ENCODE measurements around the gene SLC12A3. TPM values are rescaled to one million over a fixed set of nuclear protein-coding genes. Genes with fewer than 3 reads are reported as not detected.

Gene SLC12A3, protein sequence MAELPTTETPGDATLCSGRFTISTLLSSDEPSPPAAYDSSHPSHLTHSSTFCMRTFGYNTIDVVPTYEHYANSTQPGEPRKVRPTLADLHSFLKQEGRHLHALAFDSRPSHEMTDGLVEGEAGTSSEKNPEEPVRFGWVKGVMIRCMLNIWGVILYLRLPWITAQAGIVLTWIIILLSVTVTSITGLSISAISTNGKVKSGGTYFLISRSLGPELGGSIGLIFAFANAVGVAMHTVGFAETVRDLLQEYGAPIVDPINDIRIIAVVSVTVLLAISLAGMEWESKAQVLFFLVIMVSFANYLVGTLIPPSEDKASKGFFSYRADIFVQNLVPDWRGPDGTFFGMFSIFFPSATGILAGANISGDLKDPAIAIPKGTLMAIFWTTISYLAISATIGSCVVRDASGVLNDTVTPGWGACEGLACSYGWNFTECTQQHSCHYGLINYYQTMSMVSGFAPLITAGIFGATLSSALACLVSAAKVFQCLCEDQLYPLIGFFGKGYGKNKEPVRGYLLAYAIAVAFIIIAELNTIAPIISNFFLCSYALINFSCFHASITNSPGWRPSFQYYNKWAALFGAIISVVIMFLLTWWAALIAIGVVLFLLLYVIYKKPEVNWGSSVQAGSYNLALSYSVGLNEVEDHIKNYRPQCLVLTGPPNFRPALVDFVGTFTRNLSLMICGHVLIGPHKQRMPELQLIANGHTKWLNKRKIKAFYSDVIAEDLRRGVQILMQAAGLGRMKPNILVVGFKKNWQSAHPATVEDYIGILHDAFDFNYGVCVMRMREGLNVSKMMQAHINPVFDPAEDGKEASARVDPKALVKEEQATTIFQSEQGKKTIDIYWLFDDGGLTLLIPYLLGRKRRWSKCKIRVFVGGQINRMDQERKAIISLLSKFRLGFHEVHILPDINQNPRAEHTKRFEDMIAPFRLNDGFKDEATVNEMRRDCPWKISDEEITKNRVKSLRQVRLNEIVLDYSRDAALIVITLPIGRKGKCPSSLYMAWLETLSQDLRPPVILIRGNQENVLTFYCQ
- 10 to 100 TPM in 3 of 4 donors, 1 to 10 TPM in 1; 1.3 to 37.8 (median 35.0) TPM for polyA plus RNA-seq (ENCODE audit: insufficient read length in 4 of 4)

DNA sequence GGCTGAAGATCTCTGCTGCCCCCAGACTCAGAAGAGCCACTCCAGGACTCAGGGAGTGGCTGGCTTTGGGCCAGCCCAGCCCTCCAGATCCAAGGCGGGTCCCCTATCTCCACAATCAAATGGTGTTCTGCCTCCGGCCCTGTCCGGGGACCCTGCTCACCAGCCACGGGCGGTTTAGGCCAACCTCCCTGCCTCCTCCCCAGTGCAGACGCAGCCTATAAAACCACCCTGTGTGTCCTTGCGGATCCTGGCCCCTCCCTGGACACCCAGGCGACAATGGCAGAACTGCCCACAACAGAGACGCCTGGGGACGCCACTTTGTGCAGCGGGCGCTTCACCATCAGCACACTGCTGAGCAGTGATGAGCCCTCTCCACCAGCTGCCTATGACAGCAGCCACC is at the start of gene SLC12A3:
Gene SLC12A3 (plus strand): TSS at position 248 of the 400 bp plus-strand sequence. CDS start 29 bp downstream, at position 277.
- no peak for DNase-seq (ENCODE audit: low read depth in 4 of 4, low spot score in 3 of 4)

DNA sequence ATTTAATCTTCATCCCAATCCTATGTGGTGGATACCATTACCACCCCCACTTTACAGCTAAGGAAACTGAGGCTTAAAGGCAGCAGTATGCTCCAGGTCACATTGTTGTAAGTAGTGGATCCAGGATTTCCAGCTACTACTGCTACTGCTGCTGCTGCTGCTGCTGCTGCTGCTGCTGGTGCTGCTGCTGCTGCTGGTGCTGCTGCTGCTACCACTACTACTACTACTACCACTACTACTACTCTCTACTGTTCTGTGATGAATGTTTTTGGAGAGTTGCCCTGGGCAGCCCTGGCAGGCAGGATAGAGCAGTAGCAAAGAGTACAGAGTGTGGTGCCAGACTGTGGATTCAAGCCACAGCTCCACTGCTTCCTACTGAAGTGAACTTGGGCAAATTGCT is 49.3 kb upstream of the SLC12A3 start:
- DNase-seq (ENCODE audit: low read depth in 4 of 4, low spot score in 3 of 4): no peak

DNA sequence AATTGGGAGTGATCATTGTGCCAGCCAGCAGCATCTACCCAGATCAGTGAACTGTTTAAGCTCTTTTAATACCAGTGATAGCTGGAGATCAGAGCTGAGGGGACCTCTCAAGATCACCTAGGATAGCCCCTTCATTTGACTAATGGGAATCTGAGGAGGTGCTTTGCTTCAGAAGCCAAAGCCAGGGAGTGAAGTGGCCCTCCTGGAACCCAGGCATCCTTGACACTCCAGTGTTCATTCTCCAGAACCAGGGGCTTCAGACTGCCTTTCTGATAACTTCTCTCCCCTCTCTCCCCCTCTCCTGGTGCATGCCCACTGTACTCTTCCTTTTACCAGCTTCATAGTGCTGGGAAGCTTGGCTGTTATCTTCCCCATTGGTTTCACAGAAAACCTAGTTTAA is 48.0 kb upstream of the SLC12A3 start:
- no peak for DNase-seq (ENCODE audit: low read depth in 4 of 4, low spot score in 3 of 4)

DNA sequence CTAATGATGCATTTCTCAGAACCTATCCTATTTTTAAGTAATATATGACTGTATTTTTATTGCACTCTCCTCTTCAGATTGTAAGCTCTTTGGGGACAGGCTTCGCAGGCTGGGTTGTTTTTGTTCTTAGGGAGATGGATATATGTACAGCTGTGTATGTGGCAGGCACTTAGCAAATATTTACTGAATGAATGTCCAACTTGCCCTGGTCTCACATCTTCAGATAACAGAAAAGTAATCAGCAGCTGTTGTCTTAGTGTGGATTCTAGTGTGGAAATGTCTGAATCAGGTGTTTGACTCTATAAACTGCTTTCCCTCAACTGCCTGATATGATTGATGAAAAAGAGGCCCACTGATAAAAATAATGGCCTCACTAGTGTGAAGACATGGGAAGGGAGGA is 47.1 kb upstream of the SLC12A3 start:
- DNase-seq (ENCODE audit: low read depth in 4 of 4, low spot score in 3 of 4): no peak

DNA sequence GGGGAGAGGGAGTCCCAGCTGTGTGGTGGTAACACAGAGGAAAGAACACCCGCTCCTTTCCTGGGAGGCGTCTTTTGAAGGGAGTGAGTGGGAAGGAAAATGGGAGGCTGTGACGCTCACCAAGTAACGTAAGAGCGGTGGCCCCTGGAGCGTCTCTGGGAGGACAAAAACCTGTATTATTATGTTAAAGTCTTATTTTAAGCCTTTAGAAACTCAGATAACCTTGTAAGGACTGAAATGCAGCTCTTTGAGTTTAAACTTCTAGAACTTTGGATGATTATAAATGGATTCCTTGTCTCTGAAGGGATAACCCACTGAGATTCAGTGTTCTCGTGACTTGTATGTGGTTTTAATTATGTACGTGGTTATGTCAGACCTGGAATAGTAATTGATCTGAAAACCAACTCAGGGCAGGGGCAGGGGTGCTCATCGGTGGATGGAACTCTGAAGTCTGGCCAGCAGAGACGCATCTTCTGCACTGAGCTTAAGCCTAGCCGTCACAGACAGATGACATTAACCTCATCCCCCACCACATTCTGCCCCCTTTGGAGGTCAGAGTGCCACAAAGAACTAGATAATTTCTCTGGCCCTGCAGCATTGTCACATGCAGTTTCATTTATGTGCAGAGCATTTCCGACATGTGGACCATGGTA is 41.8 kb upstream of the SLC12A3 start:
- DNase-seq (ENCODE audit: low read depth in 4 of 4, low spot score in 3 of 4): no peak

DNA sequence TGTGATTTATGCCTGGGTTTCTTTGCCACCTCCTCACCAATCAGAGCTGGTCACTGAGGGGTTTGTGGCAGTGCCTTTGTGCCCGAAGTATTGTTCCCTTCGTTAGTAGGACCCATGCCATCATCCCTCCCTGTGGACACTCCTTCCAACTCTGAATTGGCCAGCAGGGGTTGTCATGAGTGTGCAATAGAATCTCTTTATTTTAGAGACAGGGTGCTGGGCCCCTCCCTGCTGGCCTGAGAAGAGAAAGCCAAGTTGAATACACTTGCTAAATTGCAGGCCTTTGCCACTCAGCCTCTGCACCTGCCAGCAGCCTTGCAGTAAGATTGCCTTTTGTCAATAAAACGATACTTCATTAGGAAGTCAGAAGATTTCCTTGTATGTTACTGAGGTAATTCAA is 40.7 kb upstream of the SLC12A3 start:
- DNase-seq (ENCODE audit: low read depth in 4 of 4, low spot score in 3 of 4): no peak

DNA sequence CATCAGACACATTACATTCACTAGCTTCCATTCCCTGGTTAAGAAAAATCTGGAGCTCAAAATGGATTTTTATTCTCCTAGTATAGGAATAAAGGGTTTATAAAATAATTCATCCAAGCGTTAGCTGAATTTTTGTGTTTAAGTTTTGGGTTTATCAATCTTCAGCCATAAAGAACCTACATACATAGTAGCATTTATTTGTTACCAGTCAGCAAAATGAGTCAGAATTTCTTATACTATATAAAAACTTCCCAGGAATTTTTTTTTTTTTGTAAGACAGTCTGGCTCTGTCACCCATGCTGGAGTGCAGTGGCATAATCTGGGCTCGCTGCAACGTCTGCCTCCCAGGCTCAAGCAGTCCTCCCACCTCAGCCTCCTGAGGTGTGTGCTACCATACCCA is 40.2 kb upstream of the SLC12A3 start:
- no peak for DNase-seq (ENCODE audit: low read depth in 4 of 4, low spot score in 3 of 4)

DNA sequence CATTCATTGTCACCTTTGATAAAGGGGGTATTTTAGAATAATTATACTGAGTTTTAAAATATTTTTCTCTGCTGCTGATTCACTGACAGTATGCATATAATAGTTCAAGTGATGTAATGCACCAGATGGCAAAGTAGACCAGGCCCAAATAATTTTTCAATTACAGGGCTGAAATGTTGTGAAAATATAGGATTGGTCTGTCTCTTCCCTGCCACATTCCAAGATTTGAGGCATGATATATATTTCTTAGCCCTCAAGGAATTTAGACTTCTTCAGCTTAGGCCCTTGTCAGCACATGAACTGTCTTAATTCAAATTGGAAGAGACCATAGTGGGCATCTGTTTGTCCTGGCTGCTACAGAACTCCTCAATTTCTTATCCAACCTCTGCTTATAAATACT is 39.2 kb upstream of the SLC12A3 start:
- DNase-seq (ENCODE audit: low read depth in 4 of 4, low spot score in 3 of 4): no peak

DNA sequence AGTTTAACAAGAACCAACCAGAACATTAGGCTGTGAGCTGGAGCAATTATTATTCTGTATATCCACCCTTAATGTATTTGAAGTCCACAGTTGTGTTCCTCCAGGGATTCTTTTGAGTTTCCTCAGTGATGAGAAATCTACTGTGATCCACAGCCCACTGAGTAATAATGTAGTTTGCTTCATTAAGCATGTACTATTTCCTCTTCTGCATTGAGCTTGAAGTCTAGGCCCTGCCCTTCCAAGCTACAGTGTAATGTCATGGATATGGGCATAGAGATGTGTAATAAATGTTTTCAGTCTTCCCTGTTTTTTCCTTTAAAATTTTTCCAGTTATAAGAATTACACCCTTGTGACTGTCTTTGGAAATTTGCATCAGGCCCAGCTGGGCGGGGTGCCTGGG is 36.4 kb upstream of the SLC12A3 start:
- no peak for DNase-seq (ENCODE audit: low read depth in 4 of 4, low spot score in 3 of 4)

DNA sequence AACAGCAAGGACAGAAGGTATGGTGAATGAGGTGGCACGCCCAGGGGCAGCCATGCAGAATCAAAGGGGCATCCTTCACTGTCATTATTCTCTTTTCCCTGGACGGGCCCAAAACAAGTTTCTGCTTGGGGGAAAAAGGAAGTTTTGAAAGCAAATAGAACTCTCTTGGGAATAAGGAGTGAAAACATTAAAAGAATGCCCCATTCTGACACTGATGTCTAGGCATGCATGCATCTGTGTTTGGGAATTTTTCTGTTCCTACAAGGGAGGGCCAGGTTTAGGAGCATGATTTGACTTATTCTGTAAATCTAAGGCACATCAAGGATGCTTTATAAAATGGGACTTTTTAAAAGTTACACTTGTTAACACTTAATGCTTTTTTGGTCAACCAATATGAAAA is 34.3 kb upstream of the SLC12A3 start:
- DNase-seq (ENCODE audit: low read depth in 4 of 4, low spot score in 3 of 4): no peak

DNA sequence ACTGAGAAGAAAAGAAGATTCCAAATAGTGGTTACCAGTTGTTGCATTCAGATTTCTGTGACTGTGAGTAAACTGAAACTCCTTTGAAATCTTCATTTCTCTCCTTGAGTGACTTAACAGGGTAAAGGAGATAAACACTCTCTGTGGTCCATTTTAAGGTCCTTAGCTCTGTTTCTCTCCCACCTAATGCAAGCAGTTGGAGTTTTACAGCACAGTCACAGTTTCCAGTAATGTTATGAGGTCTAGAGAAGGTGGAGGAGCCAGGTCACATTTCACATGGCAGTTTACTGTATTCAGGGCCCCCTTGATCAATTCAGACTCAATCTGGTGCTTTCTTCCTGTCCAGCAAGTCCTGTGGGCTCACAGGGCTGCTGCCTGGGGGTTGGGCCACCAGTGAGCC is 32.2 kb upstream of the SLC12A3 start:
- no peak for DNase-seq (ENCODE audit: low read depth in 4 of 4, low spot score in 3 of 4)

DNA sequence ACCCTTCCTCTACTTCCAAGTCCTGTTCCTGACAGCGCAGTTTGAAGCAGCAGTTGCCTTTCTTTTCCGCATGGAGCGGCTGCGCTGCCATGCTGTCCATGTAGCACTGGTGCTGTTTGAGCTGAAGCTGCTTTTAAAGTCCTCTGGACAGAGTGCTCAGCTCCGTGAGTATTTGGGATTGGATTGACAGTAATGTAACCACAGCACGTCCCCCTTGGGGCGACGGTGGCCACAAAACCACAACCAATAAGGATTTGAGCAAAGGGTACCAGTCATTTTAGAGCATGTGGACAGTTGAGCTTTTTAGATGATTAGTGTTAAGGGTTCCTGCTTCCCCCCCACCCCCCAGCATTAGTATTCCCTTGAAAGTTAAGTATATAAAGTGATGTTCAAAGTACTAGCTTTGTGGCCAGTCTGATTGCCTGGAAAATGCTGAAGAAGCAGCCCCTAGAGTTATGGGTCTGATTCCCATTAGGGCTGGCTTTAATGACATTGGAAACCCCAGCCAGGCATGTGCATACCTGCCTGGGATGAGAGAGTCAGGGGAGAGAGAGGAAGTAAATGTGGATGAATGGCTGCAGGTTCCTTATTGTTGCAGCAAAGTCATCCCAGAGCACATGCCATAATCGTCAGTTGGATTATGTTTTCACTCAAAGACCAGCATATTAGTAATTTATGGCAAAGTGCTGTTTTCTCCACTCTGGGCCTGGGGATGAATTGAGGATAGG is 31.6 kb upstream of the SLC12A3 start:
- no peak for DNase-seq (ENCODE audit: low read depth in 4 of 4, low spot score in 3 of 4)

DNA sequence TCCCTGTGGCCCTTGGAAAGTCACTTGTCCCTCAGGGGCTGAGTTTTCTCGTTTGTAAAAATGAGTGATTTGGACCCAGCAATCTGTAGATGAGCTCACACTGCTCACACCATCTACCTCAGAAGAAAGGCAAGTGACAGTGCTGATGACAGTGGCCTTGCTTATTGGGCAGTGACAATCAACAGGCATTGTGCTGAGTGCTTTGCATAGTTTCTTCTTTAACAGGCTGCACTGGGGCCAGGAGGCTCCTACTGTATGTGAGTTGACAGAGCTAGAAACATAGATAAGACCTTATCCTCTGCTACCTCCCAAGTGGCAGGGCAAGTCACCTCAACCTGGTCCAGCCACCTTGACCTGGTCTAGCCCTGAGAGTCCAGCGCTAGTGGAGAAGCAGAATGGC is 29.7 kb upstream of the SLC12A3 start:
- no peak for DNase-seq (ENCODE audit: low read depth in 4 of 4, low spot score in 3 of 4)

DNA sequence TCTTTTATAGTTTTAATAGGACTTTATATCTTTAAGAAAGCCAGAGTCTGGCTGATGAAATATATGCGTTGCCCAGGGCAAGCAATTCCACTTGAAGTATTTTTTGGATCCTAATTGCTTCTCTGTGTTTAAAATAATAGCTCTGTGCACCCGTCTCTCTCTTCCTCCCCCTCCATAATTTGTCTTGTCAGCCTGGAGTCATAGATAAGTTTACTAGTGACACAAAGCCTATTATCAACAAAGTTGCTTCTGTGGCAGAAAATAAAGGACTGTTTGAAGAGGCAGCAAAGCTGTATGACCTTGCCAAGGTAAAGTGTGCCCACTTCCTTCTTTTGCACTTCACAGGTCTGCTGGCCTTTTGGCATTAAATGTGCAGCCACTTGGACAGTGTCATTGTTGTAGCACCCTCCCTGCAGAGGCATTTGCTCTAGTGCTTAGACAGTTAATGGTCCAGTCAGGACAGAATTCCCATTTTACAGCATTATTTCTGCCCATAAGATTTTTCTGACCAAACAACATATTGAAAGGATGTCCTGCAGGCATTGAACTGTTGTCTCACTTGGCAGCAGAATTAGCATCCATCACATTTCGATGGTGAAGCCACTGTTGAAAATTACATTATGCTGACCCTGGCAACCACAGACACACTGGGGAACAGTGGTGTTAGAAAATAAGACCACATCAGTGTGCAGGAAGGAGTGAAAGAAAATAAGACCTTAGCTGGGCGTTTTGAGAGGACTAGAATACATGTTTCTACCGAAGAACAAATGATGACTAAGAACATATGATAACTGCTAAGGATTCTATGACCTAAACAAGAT is 28.4 kb upstream of the SLC12A3 start:
- DNase-seq (ENCODE audit: low read depth in 4 of 4, low spot score in 3 of 4): no peak

DNA sequence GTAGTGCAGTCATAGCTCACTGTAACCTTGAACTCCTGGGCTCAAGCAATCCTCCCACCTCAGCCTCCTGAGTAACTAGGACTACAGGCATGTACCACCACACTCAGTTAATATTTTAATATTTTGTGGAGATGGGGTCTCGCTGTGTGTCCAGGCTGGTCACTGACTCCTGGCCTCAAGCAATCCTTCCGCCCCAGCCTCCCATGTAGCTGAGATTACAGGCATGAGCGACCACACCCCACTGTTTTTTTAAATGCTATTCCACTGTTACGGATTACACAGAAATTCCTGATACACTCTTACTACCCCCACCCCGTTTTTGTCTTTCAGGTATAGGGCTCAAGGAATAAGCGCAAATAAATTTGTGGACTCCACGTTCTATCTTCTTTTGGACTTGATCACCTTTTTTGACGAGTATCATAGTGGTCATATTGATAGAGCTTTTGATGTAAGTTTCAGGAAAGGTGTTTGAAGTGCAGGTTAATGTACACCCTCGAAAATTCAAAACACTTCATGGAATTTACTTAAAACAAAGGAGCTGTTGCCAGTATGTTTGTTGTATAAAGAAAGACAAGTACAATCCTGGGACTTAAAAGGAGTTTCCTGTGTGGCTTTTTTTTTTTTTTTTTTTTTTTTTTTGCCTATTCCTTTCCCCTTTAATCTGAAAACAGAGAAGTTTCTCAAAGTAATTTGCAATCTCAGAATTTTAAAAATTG is 26.2 kb upstream of the SLC12A3 start:
- DNase-seq (ENCODE audit: low read depth in 4 of 4, low spot score in 3 of 4): no peak

DNA sequence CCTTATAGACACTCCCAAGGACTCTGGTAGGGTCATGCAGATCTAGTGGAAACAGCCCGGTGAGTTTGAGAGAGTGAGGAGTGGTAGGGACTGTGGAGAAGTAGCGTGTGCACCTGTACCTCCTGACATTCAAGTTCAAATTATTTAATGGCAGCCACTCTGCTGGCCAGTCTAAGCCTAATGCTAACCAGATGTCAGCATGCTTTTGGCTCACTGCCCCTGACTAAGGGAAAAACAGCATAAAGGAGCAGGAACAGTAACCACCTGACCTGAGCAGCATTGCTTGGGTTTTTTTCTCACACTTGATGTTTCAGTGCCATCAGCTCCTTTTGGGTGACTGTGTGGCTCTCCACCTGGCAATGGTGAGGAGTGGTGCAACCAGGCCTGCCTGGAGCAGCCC is 23.8 kb upstream of the SLC12A3 start:
- no peak for DNase-seq (ENCODE audit: low read depth in 4 of 4, low spot score in 3 of 4)

DNA sequence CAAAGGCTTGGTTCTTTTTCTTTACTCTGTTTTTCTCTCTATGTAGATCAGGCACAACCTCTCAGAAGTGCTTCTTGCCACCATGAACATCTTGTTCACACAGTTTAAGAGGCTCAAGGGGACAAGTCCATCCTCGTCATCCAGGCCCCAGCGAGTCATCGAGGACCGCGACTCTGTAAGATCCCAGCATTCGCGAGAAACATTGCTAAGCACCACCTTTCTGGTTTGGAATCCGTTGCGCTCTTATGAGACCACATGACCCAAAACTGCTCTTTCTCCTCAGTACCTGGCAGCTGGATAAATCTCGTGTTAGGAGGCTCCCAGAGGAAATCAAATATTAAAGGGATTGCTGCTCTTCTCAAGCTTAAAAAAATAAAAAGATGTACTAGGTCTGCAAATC is 23.3 kb upstream of the SLC12A3 start:
- no peak for DNase-seq (ENCODE audit: low read depth in 4 of 4, low spot score in 3 of 4)

DNA sequence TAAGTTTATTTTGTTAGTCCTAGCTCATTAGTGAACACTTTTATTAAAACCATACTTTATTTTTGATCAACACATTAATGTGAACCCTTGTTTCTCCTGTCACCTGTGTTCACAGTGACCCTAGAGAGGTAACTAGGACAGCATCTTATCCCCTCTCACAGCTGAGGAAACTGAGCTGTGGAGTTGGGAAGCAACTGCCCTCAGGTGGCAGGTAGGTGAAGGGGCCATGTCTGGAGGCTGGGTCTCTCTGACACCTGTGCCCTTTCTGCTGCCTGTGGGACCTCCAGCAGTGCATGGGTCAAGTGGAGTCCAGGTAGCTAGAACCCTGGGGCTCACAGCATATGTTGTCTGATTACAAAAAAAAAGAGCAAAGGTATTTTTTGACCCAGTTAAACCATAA is 22.9 kb upstream of the SLC12A3 start:
- no peak for DNase-seq (ENCODE audit: low read depth in 4 of 4, low spot score in 3 of 4)

DNA sequence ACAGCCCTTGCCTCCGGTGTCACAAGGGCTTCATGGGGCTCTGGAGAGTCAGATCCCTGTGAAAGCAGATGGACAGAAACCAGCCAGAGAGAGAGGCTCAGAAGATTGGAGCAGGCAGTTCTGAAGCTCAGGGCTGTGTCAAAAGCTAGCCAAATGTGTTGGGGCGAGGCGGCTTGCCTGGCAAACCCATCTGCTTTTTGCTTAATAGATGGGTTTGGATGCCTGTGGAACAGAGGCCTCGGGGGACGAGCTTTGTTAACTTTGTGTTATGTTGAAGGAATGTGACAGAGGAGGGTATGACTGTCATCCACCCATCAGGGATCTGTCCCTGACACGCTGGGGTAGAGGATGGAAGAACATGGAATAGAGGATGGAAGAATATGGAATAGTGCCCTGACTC is 21.0 kb upstream of the SLC12A3 start:
- DNase-seq (ENCODE audit: low read depth in 4 of 4, low spot score in 3 of 4): no peak
